Chondrocyte (in vitro differentiated cells): ENCODE measurements around the gene PLIN5. TPM values are rescaled to one million over a fixed set of nuclear protein-coding genes. Genes with fewer than 3 reads are reported as not detected.

Experiments used
- DNase-seq: peaks from one replicate; pipeline ENCODE4 v3.0.0; 2021; ENCODE audit warnings: mixed read lengths, low spot score
- H3K27ac Mint-ChIP-seq: one replicate; pipeline ENCODE4 v1.8.0; 2021; ENCODE audit warnings: mild to moderate bottlenecking, moderate library complexity, mixed read lengths; ENCODE audit not compliant: unreplicated experiment
- H3K27me3 Mint-ChIP-seq: 2 replicates; pipeline ENCODE4 v1.8.0; 2021; ENCODE audit warnings: low read depth, mixed read lengths
- H3K36me3 Mint-ChIP-seq: 2 replicates; pipeline ENCODE4 v1.8.0; 2021; ENCODE audit warnings: low read depth, mixed read lengths
- H3K4me1 Mint-ChIP-seq: 2 replicates; pipeline ENCODE4 v1.8.0; 2021; ENCODE audit warnings: low read depth, mild to moderate bottlenecking, mixed read lengths
- H3K4me3 Mint-ChIP-seq: one replicate; pipeline ENCODE4 v1.8.0; 2021; ENCODE audit warnings: mild to moderate bottlenecking, moderate library complexity, mixed read lengths; ENCODE audit not compliant: unreplicated experiment
- H3K9me3 Mint-ChIP-seq: 2 replicates; pipeline ENCODE4 v1.8.0; 2021; ENCODE audit warnings: low read depth, mixed read lengths
- total RNA-seq: library from RNA; stranded (reverse); gene quantifications from 3 replicates; pipeline ENCODE4 v1.2.1, GENCODE V29; 2021
- TF ChIP-seq, protein P1 (sequence below): fragments of 200-600 bp; sonication (generic); IDR thresholded peaks from 2 replicates; pipeline ENCODE4 v1.5.0; 2021; ENCODE audit warnings: antibody characterized with exemption, mild to moderate bottlenecking, moderate library complexity

Gene PLIN5
- total RNA-seq, 1 donor from 2014 or later = not detected

DNA sequence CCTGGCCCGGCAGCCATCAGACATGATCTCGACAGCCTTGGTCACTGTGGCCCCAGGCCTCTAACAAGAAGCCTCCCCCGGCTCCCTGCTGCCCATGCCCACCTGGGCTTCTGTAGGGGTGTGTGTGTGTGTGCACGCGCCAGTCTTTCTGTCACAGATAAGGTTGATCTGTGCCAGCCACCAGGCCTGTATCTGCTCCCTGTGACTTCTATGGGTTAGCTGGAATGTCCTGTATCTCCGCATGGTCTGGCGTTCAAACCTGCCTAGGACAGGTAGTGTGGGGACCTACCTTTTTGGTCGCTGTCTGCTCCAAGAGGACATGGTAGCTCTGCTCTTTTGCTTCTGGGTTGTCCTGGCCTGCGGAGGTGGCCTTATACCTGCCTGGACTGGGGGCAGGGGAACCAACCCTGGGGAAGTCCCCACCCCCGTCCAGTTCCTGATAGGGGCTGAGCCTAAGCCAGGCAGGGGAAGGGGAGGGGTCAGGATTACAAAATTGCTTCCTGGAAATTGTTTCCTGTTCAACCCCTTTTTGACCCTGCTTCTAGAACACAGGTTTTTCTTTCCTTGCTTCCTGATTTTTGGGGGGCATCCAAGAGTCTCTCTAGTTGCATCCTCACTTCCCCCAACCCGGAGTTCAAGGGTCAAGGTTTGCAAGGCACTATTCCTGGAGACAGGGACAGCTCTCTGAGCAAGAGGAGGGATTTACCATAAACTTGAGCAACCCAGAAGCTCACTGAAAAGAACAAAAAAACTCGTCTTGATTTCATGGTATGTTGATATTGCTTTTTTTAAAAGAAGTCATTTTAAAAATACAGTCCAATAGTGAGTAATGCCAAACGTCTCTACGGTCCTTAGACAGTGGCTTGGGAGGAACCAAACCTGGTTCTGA lies 4.9 kb upstream of the PLIN5 start, which contains the start of gene LRG1:
LRG1 (minus strand) TSS at position 344 of the 889 bp plus-strand sequence; CDS start at position 321, 23 bp downstream.
- Mint-ChIP-seq H3K36me3 (no peaks in the 10 kb centered on the region), H3K27me3 (peaks cover 25% of the 10 kb centered on the region), H3K4me3 (no peak within 1 kb of the TSS), H3K9me3 (no peaks in the 10 kb centered on the region), H3K27ac (no peak within 1 kb of the TSS), H3K4me1 (peaks cover 2% of the 10 kb centered on the region)
- TF ChIP-seq, protein P1, sequence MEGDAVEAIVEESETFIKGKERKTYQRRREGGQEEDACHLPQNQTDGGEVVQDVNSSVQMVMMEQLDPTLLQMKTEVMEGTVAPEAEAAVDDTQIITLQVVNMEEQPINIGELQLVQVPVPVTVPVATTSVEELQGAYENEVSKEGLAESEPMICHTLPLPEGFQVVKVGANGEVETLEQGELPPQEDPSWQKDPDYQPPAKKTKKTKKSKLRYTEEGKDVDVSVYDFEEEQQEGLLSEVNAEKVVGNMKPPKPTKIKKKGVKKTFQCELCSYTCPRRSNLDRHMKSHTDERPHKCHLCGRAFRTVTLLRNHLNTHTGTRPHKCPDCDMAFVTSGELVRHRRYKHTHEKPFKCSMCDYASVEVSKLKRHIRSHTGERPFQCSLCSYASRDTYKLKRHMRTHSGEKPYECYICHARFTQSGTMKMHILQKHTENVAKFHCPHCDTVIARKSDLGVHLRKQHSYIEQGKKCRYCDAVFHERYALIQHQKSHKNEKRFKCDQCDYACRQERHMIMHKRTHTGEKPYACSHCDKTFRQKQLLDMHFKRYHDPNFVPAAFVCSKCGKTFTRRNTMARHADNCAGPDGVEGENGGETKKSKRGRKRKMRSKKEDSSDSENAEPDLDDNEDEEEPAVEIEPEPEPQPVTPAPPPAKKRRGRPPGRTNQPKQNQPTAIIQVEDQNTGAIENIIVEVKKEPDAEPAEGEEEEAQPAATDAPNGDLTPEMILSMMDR = no peak
- DNase-seq = no peak

DNA sequence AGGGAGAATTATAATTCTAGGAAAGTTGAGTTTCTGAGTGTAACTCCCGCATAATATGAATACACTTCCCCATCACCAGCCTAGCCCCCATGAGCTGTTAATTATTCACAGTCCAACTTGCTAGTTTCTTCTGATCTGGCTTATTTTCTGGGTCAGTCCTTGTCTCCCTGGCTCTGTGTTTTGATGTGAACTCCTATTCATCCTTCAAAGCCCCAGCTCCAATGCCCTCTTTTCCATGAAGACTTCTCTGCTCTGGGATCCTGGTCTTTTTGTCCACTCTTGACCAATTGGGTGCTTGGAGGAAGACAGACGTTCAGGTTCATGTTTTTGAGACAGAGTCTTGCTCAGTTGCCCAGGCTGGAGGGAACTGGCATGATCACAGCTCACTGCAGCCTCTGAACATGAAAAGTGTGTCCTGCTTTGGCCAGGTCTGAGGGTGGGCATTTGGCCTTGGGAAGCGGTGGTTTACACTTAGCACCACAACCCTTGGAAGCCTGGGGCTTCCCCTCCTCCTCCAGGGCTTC lies 4.2 kb upstream of the PLIN5 start:
- Mint-ChIP-seq H3K27me3 (peaks cover 28% of the 10 kb centered on the region), H3K4me3 (no peak overlapping the region), H3K36me3 (no peaks in the 10 kb centered on the region), H3K27ac (no peak overlapping the region), H3K9me3 (no peaks in the 10 kb centered on the region), H3K4me1 (peaks cover 2% of the 10 kb centered on the region)
- TF ChIP-seq, protein P1 = no peak
- no peak for DNase-seq

DNA sequence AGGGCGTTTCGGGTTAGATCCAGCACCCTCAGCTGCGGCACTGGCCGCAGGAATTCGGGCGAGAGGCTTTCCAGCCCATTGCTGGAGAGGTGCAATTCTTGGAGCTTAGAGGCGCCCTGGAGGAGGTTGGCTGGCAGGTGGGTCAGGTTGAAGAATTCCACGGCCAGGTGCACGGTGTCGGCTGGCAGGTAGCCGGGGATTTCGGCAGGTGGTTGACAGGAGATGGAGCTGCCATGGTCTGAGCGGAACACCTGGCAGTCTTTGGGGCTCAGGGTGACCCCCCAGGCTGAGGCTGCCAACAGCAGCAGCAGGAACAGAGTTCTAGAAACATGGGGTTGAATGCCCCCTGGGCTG lies 3.6 kb upstream of the PLIN5 start:
- no peak overlapping the region for H3K27ac Mint-ChIP-seq
- no peaks in the 10 kb centered on the region for H3K9me3 Mint-ChIP-seq
- H3K27me3 Mint-ChIP-seq = peaks cover 28% of the 10 kb centered on the region
- H3K36me3 Mint-ChIP-seq = no peaks in the 10 kb centered on the region
- no peak for DNase-seq
- H3K4me3 Mint-ChIP-seq = no peak overlapping the region
- H3K4me1 Mint-ChIP-seq = peaks cover 2% of the 10 kb centered on the region
- TF ChIP-seq, protein P1 = no peak

DNA sequence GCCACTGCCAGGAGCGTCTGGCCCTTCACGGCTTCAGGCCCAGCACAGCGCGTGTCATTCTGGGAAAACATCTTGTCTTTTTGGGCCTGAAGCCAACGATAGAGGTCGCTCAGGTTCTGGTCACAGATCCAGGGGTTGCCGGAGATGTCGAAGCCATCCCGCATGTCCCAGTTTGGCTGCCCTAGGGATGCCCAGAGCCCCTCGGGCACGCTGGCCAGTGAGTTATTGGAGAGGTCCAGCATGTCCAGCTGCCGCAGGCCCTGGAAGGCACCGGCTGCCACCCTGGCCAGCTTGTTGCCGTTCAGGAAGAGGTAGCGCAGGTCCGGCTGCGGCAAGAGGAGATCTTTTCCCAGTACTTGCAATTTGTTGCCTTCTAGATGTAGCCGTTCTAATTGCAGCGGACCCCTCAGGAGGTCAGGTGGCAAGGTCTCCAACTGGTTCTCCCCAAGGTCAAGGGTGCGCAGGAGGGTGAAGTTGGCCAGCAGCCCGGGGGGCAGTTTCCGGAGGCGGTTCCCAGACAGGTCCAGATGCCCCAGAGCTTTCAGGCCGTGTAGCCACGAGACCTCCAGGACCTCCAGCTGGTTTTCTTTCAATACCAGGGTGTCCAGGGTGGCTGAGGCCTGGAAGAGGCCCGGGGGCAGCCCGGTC lies 3.1 kb upstream of the PLIN5 start:
- Mint-ChIP-seq H3K4me3 (no peak overlapping the region), H3K4me1 (peaks cover 2% of the 10 kb centered on the region), H3K9me3 (no peaks in the 10 kb centered on the region), H3K27me3 (peaks cover 28% of the 10 kb centered on the region), H3K27ac (no peak overlapping the region), H3K36me3 (no peaks in the 10 kb centered on the region)
- no peak for DNase-seq
- TF ChIP-seq, protein P1 = no peak

DNA sequence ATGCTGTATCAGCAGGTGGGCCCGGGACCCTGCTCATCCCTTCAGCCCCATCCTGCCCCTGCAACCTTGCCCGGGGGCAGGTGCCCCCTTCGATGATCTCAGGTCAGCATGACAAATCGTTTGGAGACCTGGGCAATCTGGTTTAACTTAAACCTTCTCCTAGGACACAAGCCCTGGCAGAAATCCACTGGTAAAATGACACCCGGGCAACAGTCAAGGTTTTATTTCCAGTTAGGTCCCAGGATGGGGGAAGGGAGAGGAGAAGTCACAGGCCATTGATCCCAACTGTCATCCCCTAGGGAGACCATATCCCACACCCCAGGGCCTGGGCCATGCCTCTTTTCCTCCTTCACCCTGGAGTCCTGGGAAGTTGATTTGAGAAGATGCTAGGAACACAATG lies 1.8 kb upstream of the PLIN5 start:
- peaks cover 2% of the 10 kb centered on the region for H3K4me1 Mint-ChIP-seq
- no peaks in the 10 kb centered on the region for H3K9me3 Mint-ChIP-seq
- peaks cover 28% of the 10 kb centered on the region for H3K27me3 Mint-ChIP-seq
- H3K27ac Mint-ChIP-seq = no peak overlapping the region
- no peak for DNase-seq
- H3K4me3 Mint-ChIP-seq = no peak overlapping the region
- no peaks in the 10 kb centered on the region for H3K36me3 Mint-ChIP-seq
- TF ChIP-seq, protein P1 = no peak
